Endothelial cell of umbilical vein (primary cell): ENCODE data around the gene C16orf90. TPM values are rescaled to one million over a fixed set of nuclear protein-coding genes. Genes with fewer than 3 reads are reported as not detected.

Experiments used
- BruUV-seq: library from RNA; stranded (reverse); fragments of 400-500 nt; replicated peaks from 2 replicates; lab custom pipeline; 2021; lab: Mats Ljungman, UMichigan
- CTCF ChIA-PET: fragments of 300-600, 350-600 bp; sonication (Branson Sonifier 250); formaldehyde crosslinking; loops from one replicate; lab custom pipeline; 2021; ENCODE audit warnings: antibody characterized with exemption, inconsistent platforms; lab: Charles Lee
- POLR2A ChIA-PET: fragments of 300-600, 350-600 bp; sonication (Branson Sonifier 250); formaldehyde crosslinking; loops from one replicate; lab custom pipeline; 2021; ENCODE audit warnings: antibody characterized with exemption, inconsistent platforms; lab: Charles Lee
- DNase-seq: peaks from one replicate; pipeline ENCODE4 v3.0.0-alpha.2; 2011; ENCODE audit warnings: low read depth, low spot score
- FAIRE-seq: peaks from 2 replicates; lab custom pipeline; 2011; peaks lifted over from hg19 to GRCh38; lab: Jason Lieb, UNC
- H2AFZ ChIP-seq: 2 replicates; pipeline ENCODE4 v1.6.0; 2012; ENCODE audit warnings: low read depth, low read length, control low read depth, inconsistent platforms
- H3K27ac ChIP-seq: 2 replicates; pipeline ENCODE4 v1.5.1; 2011; ENCODE audit warnings: low read depth, mild to moderate bottlenecking, control low read depth, low read length, moderate library complexity; ENCODE audit not compliant: insufficient read depth
- H3K27me3 ChIP-seq, 2 experiments: 2 replicates each; pipeline versions ENCODE4 v1.6.0 to v1.6.1; 2011; ENCODE audit warnings: low read length in 2 of 2, mixed read lengths in 1 of 2; ENCODE audit not compliant: control insufficient read depth in 2 of 2, insufficient read depth in 2 of 2
- H3K36me3 ChIP-seq, 2 experiments: 2 replicates in 1 of 2; 3 replicates in 1 of 2; pipeline ENCODE4 v1.5.1; 2011; ENCODE audit warnings: low read length in 2 of 2, mild to moderate bottlenecking in 1 of 2, moderate library complexity in 1 of 2; ENCODE audit not compliant: control insufficient read depth in 2 of 2, insufficient read depth in 2 of 2; ENCODE audit errors: extremely low read depth in 1 of 2
- H3K4me1 ChIP-seq: 3 replicates; pipeline ENCODE4 v1.5.1; 2011; ENCODE audit warnings: mild to moderate bottlenecking, low read length; ENCODE audit not compliant: control insufficient read depth, insufficient read depth; ENCODE audit errors: extremely low read depth
- H3K4me2 ChIP-seq: 2 replicates; pipeline ENCODE4 v1.6.1; 2011; ENCODE audit warnings: low read length, control low read depth, mixed read lengths; ENCODE audit not compliant: insufficient read depth
- H3K4me3 ChIP-seq, 3 experiments: fragments of 200-600 bp in 1 of 3; sonication (generic), shearing (Covaris generic) in 1 of 3; replicated peaks in 1 of 3; 2 replicates each; pipeline ENCODE4 v1.5.1; 2011 to 2016; ENCODE audit warnings: control low read depth in 3 of 3, low read length in 3 of 3, mild to moderate bottlenecking in 2 of 3, inconsistent platforms in 1 of 3, low read depth in 1 of 3, moderate library complexity in 1 of 3; ENCODE audit not compliant: insufficient read depth in 1 of 3
- H3K79me2 ChIP-seq: 2 replicates; pipeline ENCODE4 v1.6.0; 2012; ENCODE audit warnings: low read length, inconsistent platforms; ENCODE audit not compliant: control insufficient read depth, insufficient read depth
- H3K9ac ChIP-seq: replicated peaks from 2 replicates; pipeline ENCODE3; 2011; ENCODE audit warnings: low read length, control low read depth; ENCODE audit not compliant: insufficient read depth; ENCODE audit errors: extremely low read depth
- H3K9me1 ChIP-seq: replicated peaks from 3 replicates; pipeline ENCODE4 v1.6.0; 2011; ENCODE audit warnings: mild to moderate bottlenecking, low read length; ENCODE audit not compliant: control insufficient read depth, insufficient read depth; ENCODE audit errors: extremely low read depth
- H3K9me3 ChIP-seq: replicated peaks from 2 replicates; pipeline ENCODE4 v1.5.1; 2012; ENCODE audit warnings: low read length, inconsistent platforms; ENCODE audit not compliant: control insufficient read depth, insufficient read depth
- H4K20me1 ChIP-seq: replicated peaks from 2 replicates; pipeline ENCODE3; 2011; ENCODE audit warnings: mild to moderate bottlenecking, low read length; ENCODE audit not compliant: control insufficient read depth, insufficient read depth; ENCODE audit errors: extremely low read depth
- CTCF ChIP-seq, 2 donors: IDR thresholded peaks; 1 replicate in 1 of 2; 2 replicates in 1 of 2; pipeline ENCODE4 v1.5.1; 2011; ENCODE audit warnings: low read length in 2 of 2, mild to moderate bottlenecking in 2 of 2, moderate library complexity in 2 of 2, control low read depth in 1 of 2, inconsistent platforms in 1 of 2, low read depth in 1 of 2; ENCODE audit not compliant: insufficient read depth in 1 of 2; ENCODE audit errors: extremely low read depth in 1 of 2
- EZH2 ChIP-seq: IDR thresholded peaks from 2 replicates; pipeline ENCODE4 v1.6.1; 2012; ENCODE audit warnings: borderline replicate concordance, low read depth, mild to moderate bottlenecking, moderate library complexity, low read length, inconsistent platforms; ENCODE audit not compliant: severe bottlenecking
- FOS ChIP-seq: IDR thresholded peaks from 2 replicates; pipeline ENCODE4 v1.6.1; 2011; ENCODE audit warnings: mild to moderate bottlenecking, low read length, moderate library complexity, borderline replicate concordance; ENCODE audit not compliant: insufficient read depth
- GATA2 ChIP-seq: IDR thresholded peaks from 2 replicates; pipeline ENCODE4 v1.7.0; 2011; ENCODE audit warnings: low read depth, mild to moderate bottlenecking, moderate library complexity, mixed read lengths, low read length; ENCODE audit not compliant: insufficient read length, insufficient read depth
- JUN ChIP-seq: IDR thresholded peaks from 2 replicates; pipeline ENCODE4 v1.6.1; 2011; ENCODE audit warnings: borderline replicate concordance, low read depth; ENCODE audit not compliant: insufficient read length, insufficient read depth
- MYC ChIP-seq: IDR thresholded peaks from one replicate; pipeline ENCODE4 v1.6.1; 2011; ENCODE audit warnings: mild to moderate bottlenecking, low read depth, low read length
- POLR2A ChIP-seq: IDR thresholded peaks from 2 replicates; pipeline ENCODE4 v1.6.1; 2012; ENCODE audit warnings: low read depth, mild to moderate bottlenecking, control low read depth, low read length
- POLR2AphosphoS5 ChIP-seq: IDR thresholded peaks from 2 replicates; pipeline ENCODE4 v1.6.1; 2012; ENCODE audit warnings: low read depth, mild to moderate bottlenecking, control low read depth, low read length, moderate library complexity; ENCODE audit not compliant: insufficient read depth
- dilution Hi-C: fragments of 300-500 bp; cut with MboI; formaldehyde crosslinking; loops from one replicate; pipeline ENCODE4 v1.15.0; 2019; ENCODE audit warnings: low sequenced_read_pairs; ENCODE audit not compliant: extremely low pct_ligation_motif_present
- intact Hi-C: fragments of 100-400 bp; cut with micrococcal nuclease; formaldehyde crosslinking; loops from one replicate; pipeline ENCODE4 v1.10.0; 2022
- polyA plus RNA-seq, 4 experiments: library from polyadenylated mRNA; depleted of rRNA in 3 of 4; stranded (reverse) in 3 of 4; unstranded in 1 of 4; fragments of >200 nt; gene quantifications; 2 replicates each; pipeline versions ENCODE4 v1.2.1 to v1.2.3, GENCODE V29; 2011 to 2012; ENCODE audit warnings: missing spikeins in 1 of 4
- total RNA-seq: library from RNA; stranded (reverse); gene quantifications from 2 replicates; pipeline ENCODE4 v1.2.3, GENCODE V29; 2021
- TF ChIP-seq, protein P1 (sequence below): IDR thresholded peaks from 2 replicates; pipeline ENCODE4 v1.6.1; 2011; ENCODE audit not compliant: insufficient read depth, insufficient read length

Gene C16orf90
- total and polyA plus RNA-seq, 2 donors (not counting 3 experiments of a cell fraction or from before 2014, with no cell fraction given), result not detected

- Histone ChIP-seq H3K27me3 (no peaks in the 10 kb centered on the region), H3K79me2 (no peaks in the 10 kb centered on the region), H3K9me1 (no peaks in the 10 kb centered on the region), H3K36me3 (no peaks in the 10 kb centered on the region), H2AFZ (no peak overlapping the region), H3K4me3 (no peak overlapping the region), H3K4me2 (no peak overlapping the region), H3K9me3 (no peaks in the 10 kb centered on the region), H3K27ac (no peak overlapping the region), H4K20me1 (no peaks in the 10 kb centered on the region), H3K4me1 (no peaks in the 10 kb centered on the region), H3K9ac (no peak overlapping the region)
- CTCF ChIA-PET, result no interaction called here
- FAIRE-seq (no peak), DNase-seq (no peak)
- dilution Hi-C loops (no loop called here), intact Hi-C loops (no loop called here)
- TF ChIP-seq CTCF (IDR thresholded peaks at IDR 0.05; ENCODE audit: extremely low read depth in 1 of 2, insufficient read depth in 1 of 2, low read depth in 1 of 2, low read length in 2 of 2) (no peak), FOS (no peak), MYC (no peak), POLR2AphosphoS5 (no peak), GATA2 (no peak), JUN (no peak), EZH2 (no peak), POLR2A (no peak)
- TF ChIP-seq, protein P1, sequence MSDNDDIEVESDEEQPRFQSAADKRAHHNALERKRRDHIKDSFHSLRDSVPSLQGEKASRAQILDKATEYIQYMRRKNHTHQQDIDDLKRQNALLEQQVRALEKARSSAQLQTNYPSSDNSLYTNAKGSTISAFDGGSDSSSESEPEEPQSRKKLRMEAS, result no peak
- no TSS peak for BruUV-seq
- POLR2A ChIA-PET, result no interaction called here
These were observed 1.1 kb upstream of the C16orf90 start for GRCh38 chr16:3496386-3496785.
